Measurements from ENCODE around the gene AKIP1.
"Not testable (repeated sequence)": the region's sequence is repeated elsewhere in the genome, so short reads cannot be mapped to it uniquely, and the experiment has no call there.

AKIP1 gene

GRCh38 chr11:8917157-8917825 lies 6.3 kb downstream of the AKIP1 start:
- DNase-seq (ENCODE audit: low read depth): no peak

- DNase-seq (ENCODE audit: low read depth): no peak
Measured at GRCh38 chr11:8922691-8923090, 11.7 kb downstream of the AKIP1 start.

- DNase-seq (ENCODE audit: low read depth): no peak
Measured at GRCh38 chr11:8925711-8926110, 14.7 kb downstream of the AKIP1 start.

- no peak for DNase-seq (ENCODE audit: low read depth)
Measured at GRCh38 chr11:8926236-8926635, 15.2 kb downstream of the AKIP1 start.

GRCh38 chr11:8927233-8927632 lies 16.2 kb downstream of the AKIP1 start:
- no peak for DNase-seq (ENCODE audit: low read depth)

GRCh38 chr11:8928205-8928604 lies 17.2 kb downstream of the AKIP1 start:
- no peak for DNase-seq (ENCODE audit: low read depth)

GRCh38 chr11:8928981-8929615 lies 18.1 kb downstream of the AKIP1 start:
- DNase-seq (ENCODE audit: low read depth): no peak

GRCh38 chr11:8930456-8931175 lies 19.6 kb downstream of the AKIP1 start:
- no peak for DNase-seq (ENCODE audit: low read depth)

GRCh38 chr11:8932564-8933180 lies 21.7 kb downstream of the AKIP1 start, which contains the start of gene C11orf16:
TSS of gene C11orf16 (minus strand) at chr11:8932947. CDS start at chr11:8932308, 639 bp downstream.
- no peak for DNase-seq (ENCODE audit: low read depth)

- no peak for DNase-seq (ENCODE audit: low read depth)
Measured at GRCh38 chr11:8933931-8934330, 22.9 kb downstream of the AKIP1 start.

- DNase-seq (ENCODE audit: low read depth): no peak
Measured at GRCh38 chr11:8934742-8935488, 23.9 kb downstream of the AKIP1 start.

GRCh38 chr11:8935789-8936188 lies 24.8 kb downstream of the AKIP1 start:
- not testable (repeated sequence) for DNase-seq (ENCODE audit: low read depth)

GRCh38 chr11:8937159-8937558 lies 26.2 kb downstream of the AKIP1 start:
- no peak for DNase-seq (ENCODE audit: low read depth)

GRCh38 chr11:8937659-8938058 lies 26.7 kb downstream of the AKIP1 start:
- DNase-seq (ENCODE audit: low read depth): no peak

- no peak for DNase-seq (ENCODE audit: low read depth)
Measured at GRCh38 chr11:8941341-8942103, 30.5 kb downstream of the AKIP1 start.

GRCh38 chr11:8942518-8943066 lies 31.6 kb downstream of the AKIP1 start, which contains the start of gene ASCL3:
TSS of gene ASCL3 (minus strand) at chr11:8943016. CDS start at chr11:8938161, 4,855 bp downstream.
- no peak for DNase-seq (ENCODE audit: low read depth)

- no peak for DNase-seq (ENCODE audit: low read depth)
Measured at GRCh38 chr11:8947230-8947943, 36.4 kb downstream of the AKIP1 start.

- no peak for DNase-seq (ENCODE audit: low read depth)
Measured at GRCh38 chr11:8948886-8949285, 37.9 kb downstream of the AKIP1 start.

- no peak for DNase-seq (ENCODE audit: low read depth)
Measured at GRCh38 chr11:8956860-8957259, 45.9 kb downstream of the AKIP1 start.

- DNase-seq (ENCODE audit: low read depth): no peak
Measured at GRCh38 chr11:8959546-8960166, 48.7 kb downstream of the AKIP1 start.
